ENCODE data around the gene C2orf80.

C2orf80 gene

GRCh38 chr2:208207769-208208168, 17.9 kb upstream of the C2orf80 start:
- WGBS, 2 experiments (ENCODE audit: insufficient coverage in 2 of 2), result 94 to 100% methylated on average over 1 to 2 of the region's 3 CpGs
- Histone ChIP-seq H3K9me3 (ENCODE audit: control insufficient read depth, low read length) (no peaks in the 10 kb centered on the region), H3K36me3 (ENCODE audit: control insufficient read depth, insufficient read depth, low read length) (no peaks in the 10 kb centered on the region), H3K27ac (ENCODE audit: low read depth, low read length, severe bottlenecking) (no peak overlapping the region), H3K4me1 (ENCODE audit: control insufficient read depth, insufficient read depth, low read length, poor library complexity, severe bottlenecking) (no peaks in the 10 kb centered on the region), H3K4me3 (ENCODE audit: extremely low read depth, insufficient read depth, low read length, poor library complexity, severe bottlenecking) (no peak overlapping the region)

- Histone ChIP-seq H3K4me3 (ENCODE audit: extremely low read depth, insufficient read depth, low read length, poor library complexity, severe bottlenecking) (no peak overlapping the region), H3K9me3 (ENCODE audit: control insufficient read depth, low read length) (no peaks in the 10 kb centered on the region), H3K27ac (ENCODE audit: low read depth, low read length, severe bottlenecking) (no peak overlapping the region), H3K4me1 (ENCODE audit: control insufficient read depth, insufficient read depth, low read length, poor library complexity, severe bottlenecking) (no peaks in the 10 kb centered on the region), H3K36me3 (ENCODE audit: control insufficient read depth, insufficient read depth, low read length) (no peaks in the 10 kb centered on the region)
- WGBS, 2 experiments (ENCODE audit: insufficient coverage in 2 of 2), result 100% methylated on average over 1 to 2 of the region's 5 CpGs
Observed at GRCh38 chr2:208204166-208204565, 14.3 kb upstream of the C2orf80 start.

DNA sequence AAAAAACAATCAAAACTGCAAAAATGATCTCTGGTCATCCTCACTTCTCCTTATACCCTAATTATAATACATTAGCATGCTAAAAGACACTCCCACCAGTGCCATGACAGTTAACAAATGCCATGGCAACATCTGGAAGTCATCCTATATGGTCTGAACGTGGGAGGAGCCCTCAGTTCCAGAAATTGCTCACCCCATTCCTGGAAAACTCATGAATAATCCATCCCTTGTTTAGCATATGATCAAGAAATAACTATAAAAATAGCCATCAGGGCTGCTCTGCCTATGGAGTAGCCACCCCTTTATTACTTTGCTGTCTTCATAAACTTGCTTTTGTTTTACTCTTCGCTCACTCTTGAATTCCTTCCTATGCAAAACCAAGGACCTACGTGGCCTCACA, 5.7 kb upstream of the C2orf80 start:
- WGBS, 2 experiments (ENCODE audit: insufficient coverage in 2 of 2), result 96 to 100% methylated on average over 2 to 3 of the region's 3 CpGs
- H3K9me3 ChIP-seq (ENCODE audit: control insufficient read depth, low read length), result no peaks in the 10 kb centered on the region
- H3K4me3 ChIP-seq (ENCODE audit: extremely low read depth, insufficient read depth, low read length, poor library complexity, severe bottlenecking), result no peak overlapping the region
- H3K4me1 ChIP-seq (ENCODE audit: control insufficient read depth, insufficient read depth, low read length, poor library complexity, severe bottlenecking), result no peaks in the 10 kb centered on the region
- no peaks in the 10 kb centered on the region for H3K36me3 ChIP-seq (ENCODE audit: control insufficient read depth, insufficient read depth, low read length)
- no peak overlapping the region for H3K27ac ChIP-seq (ENCODE audit: low read depth, low read length, severe bottlenecking)

- H3K4me3 ChIP-seq (ENCODE audit: extremely low read depth, insufficient read depth, low read length, poor library complexity, severe bottlenecking), result no peak overlapping the region
- 97 to 100% methylated on average over 4 of the region's 8 CpGs for WGBS, 2 experiments (ENCODE audit: insufficient coverage in 2 of 2)
- no peak overlapping the region for H3K27ac ChIP-seq (ENCODE audit: low read depth, low read length, severe bottlenecking)
- no peaks in the 10 kb centered on the region for H3K9me3 ChIP-seq (ENCODE audit: control insufficient read depth, low read length)
- no peaks in the 10 kb centered on the region for H3K4me1 ChIP-seq (ENCODE audit: control insufficient read depth, insufficient read depth, low read length, poor library complexity, severe bottlenecking)
- no peaks in the 10 kb centered on the region for H3K36me3 ChIP-seq (ENCODE audit: control insufficient read depth, insufficient read depth, low read length)
Observed at GRCh38 chr2:208192611-208193236, 2.9 kb upstream of the C2orf80 start.

- no peak overlapping the region for H3K27ac ChIP-seq (ENCODE audit: low read depth, low read length, severe bottlenecking)
- no peak overlapping the region for H3K4me3 ChIP-seq (ENCODE audit: extremely low read depth, insufficient read depth, low read length, poor library complexity, severe bottlenecking)
- WGBS, 2 experiments (ENCODE audit: insufficient coverage in 2 of 2), result 86% methylated on average over 1 of the region's 5 CpGs; no CpG with 5 or more reads in 1 of the 2 experiments
- no peaks in the 10 kb centered on the region for H3K4me1 ChIP-seq (ENCODE audit: control insufficient read depth, insufficient read depth, low read length, poor library complexity, severe bottlenecking)
- H3K9me3 ChIP-seq (ENCODE audit: control insufficient read depth, low read length), result no peaks in the 10 kb centered on the region
- H3K36me3 ChIP-seq (ENCODE audit: control insufficient read depth, insufficient read depth, low read length), result no peaks in the 10 kb centered on the region
Observed at GRCh38 chr2:208189069-208189809, 591 bp downstream of the C2orf80 start.

DNA sequence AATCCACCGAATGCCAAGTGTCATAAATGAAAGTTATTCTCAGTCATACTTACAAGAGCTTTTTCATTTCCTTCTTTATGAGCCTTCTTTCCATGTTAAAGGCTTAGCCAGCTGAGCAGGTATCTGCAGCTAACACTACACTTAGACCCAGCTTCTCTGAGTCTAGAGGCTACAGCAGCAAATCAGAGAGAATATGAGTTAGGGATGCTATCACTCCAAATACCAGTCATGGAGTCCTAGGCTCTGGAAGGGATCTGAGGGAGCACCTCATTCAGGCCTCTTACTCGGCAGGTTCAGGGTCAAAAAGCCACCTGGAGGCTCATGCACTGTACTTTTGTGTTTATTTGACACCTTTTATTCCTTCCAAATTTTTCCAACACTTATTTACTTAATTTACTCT, 2.9 kb downstream of the C2orf80 start:
- Histone ChIP-seq H3K9me3 (ENCODE audit: control insufficient read depth, low read length) (no peaks in the 10 kb centered on the region), H3K36me3 (ENCODE audit: control insufficient read depth, insufficient read depth, low read length) (no peaks in the 10 kb centered on the region), H3K4me3 (ENCODE audit: extremely low read depth, insufficient read depth, low read length, poor library complexity, severe bottlenecking) (no peak overlapping the region), H3K4me1 (ENCODE audit: control insufficient read depth, insufficient read depth, low read length, poor library complexity, severe bottlenecking) (no peaks in the 10 kb centered on the region), H3K27ac (ENCODE audit: low read depth, low read length, severe bottlenecking) (no peak overlapping the region)
- WGBS, 2 experiments (ENCODE audit: insufficient coverage in 2 of 2), result 69 to 79% methylated on average over 2 of the region's 2 CpGs

GRCh38 chr2:208186465-208186864, 3.4 kb downstream of the C2orf80 start:
- no peaks in the 10 kb centered on the region for H3K36me3 ChIP-seq (ENCODE audit: control insufficient read depth, insufficient read depth, low read length)
- no peaks in the 10 kb centered on the region for H3K4me1 ChIP-seq (ENCODE audit: control insufficient read depth, insufficient read depth, low read length, poor library complexity, severe bottlenecking)
- H3K4me3 ChIP-seq (ENCODE audit: extremely low read depth, insufficient read depth, low read length, poor library complexity, severe bottlenecking), result no peak overlapping the region
- H3K27ac ChIP-seq (ENCODE audit: low read depth, low read length, severe bottlenecking), result no peak overlapping the region
- 65 to 75% methylated on average over 4 to 5 of the region's 5 CpGs for WGBS, 2 experiments (ENCODE audit: insufficient coverage in 2 of 2)
- no peaks in the 10 kb centered on the region for H3K9me3 ChIP-seq (ENCODE audit: control insufficient read depth, low read length)

DNA sequence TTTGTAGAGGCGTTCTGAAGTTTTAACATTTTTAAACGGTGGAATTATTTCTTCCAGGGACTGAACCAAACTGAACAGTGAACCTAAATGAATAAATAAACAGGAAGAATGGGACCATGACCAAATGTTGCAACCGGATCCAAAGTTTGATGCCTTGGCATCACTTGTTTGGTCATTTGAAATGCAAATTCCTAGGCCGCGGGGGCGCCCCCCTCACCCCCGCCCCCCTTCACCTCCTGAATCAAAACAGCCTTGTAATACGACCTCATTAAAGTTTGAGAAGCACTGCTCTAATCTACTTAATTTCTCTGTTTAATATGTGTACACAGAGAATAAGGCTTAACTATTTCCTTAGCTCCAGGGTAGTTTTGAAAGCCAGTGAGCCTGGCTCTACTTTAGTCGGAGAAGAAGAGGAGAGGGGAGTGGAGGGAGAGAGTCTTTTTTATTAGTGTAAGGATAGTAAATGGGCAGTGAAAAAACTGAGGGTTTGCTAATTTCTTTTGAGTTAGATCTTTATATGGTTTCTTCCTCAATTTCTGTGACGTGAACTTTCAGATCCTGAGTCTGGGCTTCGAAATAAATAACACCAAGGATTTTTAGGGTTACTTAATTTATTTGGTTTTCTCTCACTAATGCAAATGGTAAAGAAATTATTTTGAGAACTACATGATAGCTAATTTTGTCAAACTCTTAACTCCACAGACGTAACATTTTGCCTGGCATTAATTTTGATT, 5.7 kb downstream of the C2orf80 start:
- no peak overlapping the region for H3K27ac ChIP-seq (ENCODE audit: low read depth, low read length, severe bottlenecking)
- H3K36me3 ChIP-seq (ENCODE audit: control insufficient read depth, insufficient read depth, low read length), result no peaks in the 10 kb centered on the region
- no peaks in the 10 kb centered on the region for H3K9me3 ChIP-seq (ENCODE audit: control insufficient read depth, low read length)
- WGBS, 2 experiments (ENCODE audit: insufficient coverage in 2 of 2), result 7 to 44% methylated on average over 3 to 4 of the region's 12 CpGs
- no peaks in the 10 kb centered on the region for H3K4me1 ChIP-seq (ENCODE audit: control insufficient read depth, insufficient read depth, low read length, poor library complexity, severe bottlenecking)
- H3K4me3 ChIP-seq (ENCODE audit: extremely low read depth, insufficient read depth, low read length, poor library complexity, severe bottlenecking), result no peak overlapping the region

DNA sequence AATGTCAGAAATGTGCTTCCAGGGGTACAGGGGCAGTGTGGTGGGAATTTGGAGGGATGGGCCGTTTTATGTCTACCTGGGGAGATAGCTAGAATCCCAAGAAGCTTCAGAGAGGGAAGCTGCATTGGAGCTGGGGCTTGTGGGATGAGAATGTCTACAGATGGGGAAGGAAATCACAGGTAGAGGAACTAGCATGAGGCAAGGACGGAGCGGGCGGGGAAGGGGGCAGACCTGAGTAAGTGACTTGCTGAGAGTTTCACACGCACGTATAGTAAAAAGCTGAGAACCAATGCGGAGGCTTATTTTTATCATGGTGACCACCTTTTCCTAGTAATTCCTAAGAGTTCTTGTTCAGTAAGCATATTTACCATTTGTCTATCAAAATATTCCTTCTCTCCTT, 6.3 kb downstream of the C2orf80 start:
- no peak overlapping the region for H3K4me3 ChIP-seq (ENCODE audit: extremely low read depth, insufficient read depth, low read length, poor library complexity, severe bottlenecking)
- H3K27ac ChIP-seq (ENCODE audit: low read depth, low read length, severe bottlenecking), result no peak overlapping the region
- WGBS, 2 experiments (ENCODE audit: insufficient coverage in 2 of 2), result 36 to 60% methylated on average over 7 of the region's 7 CpGs
- no peaks in the 10 kb centered on the region for H3K36me3 ChIP-seq (ENCODE audit: control insufficient read depth, insufficient read depth, low read length)
- no peaks in the 10 kb centered on the region for H3K4me1 ChIP-seq (ENCODE audit: control insufficient read depth, insufficient read depth, low read length, poor library complexity, severe bottlenecking)
- H3K9me3 ChIP-seq (ENCODE audit: control insufficient read depth, low read length), result no peaks in the 10 kb centered on the region

- Histone ChIP-seq H3K4me3 (ENCODE audit: extremely low read depth, insufficient read depth, low read length, poor library complexity, severe bottlenecking) (no peak overlapping the region), H3K36me3 (ENCODE audit: control insufficient read depth, insufficient read depth, low read length) (no peaks in the 10 kb centered on the region), H3K4me1 (ENCODE audit: control insufficient read depth, insufficient read depth, low read length, poor library complexity, severe bottlenecking) (no peaks in the 10 kb centered on the region), H3K27ac (ENCODE audit: low read depth, low read length, severe bottlenecking) (no peak overlapping the region), H3K9me3 (ENCODE audit: control insufficient read depth, low read length) (no peaks in the 10 kb centered on the region)
- 86 to 94% methylated on average over 1 to 2 of the region's 3 CpGs for WGBS, 2 experiments (ENCODE audit: insufficient coverage in 2 of 2)
Observed at GRCh38 chr2:208182835-208183234, 7.0 kb downstream of the C2orf80 start.

All from mesodermal cell (in vitro differentiated cells).